ENCODE data around the gene COQ6.

DNA sequence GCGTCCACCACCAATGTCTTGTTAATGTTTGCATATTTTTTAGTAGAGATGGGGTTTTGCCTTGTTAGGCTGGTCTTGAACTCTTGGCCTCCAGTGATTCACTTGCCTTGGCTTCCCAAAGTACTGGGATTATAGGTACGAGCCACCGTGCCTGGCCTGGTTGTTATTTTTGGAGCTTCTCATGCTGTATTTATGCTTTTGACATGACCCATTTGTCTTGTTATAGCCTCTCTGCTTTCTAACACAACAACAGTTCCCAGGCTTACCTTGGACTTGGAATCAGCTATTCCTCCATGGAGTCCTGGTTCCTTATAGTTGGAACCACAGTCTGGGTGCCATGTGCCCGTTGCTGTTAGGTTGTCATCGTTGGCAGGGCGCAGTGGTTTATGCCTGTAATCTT is 33.8 kb upstream of the COQ6 start:
- TF ChIP-seq, protein P1, sequence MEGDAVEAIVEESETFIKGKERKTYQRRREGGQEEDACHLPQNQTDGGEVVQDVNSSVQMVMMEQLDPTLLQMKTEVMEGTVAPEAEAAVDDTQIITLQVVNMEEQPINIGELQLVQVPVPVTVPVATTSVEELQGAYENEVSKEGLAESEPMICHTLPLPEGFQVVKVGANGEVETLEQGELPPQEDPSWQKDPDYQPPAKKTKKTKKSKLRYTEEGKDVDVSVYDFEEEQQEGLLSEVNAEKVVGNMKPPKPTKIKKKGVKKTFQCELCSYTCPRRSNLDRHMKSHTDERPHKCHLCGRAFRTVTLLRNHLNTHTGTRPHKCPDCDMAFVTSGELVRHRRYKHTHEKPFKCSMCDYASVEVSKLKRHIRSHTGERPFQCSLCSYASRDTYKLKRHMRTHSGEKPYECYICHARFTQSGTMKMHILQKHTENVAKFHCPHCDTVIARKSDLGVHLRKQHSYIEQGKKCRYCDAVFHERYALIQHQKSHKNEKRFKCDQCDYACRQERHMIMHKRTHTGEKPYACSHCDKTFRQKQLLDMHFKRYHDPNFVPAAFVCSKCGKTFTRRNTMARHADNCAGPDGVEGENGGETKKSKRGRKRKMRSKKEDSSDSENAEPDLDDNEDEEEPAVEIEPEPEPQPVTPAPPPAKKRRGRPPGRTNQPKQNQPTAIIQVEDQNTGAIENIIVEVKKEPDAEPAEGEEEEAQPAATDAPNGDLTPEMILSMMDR (conservative IDR thresholded peaks at IDR 0.05; ENCODE audit: low read length): no peak
- no peak for TF ChIP-seq EZH2phosphoT487 (IDR thresholded peaks at IDR 0.05; ENCODE audit: borderline replicate concordance)
